ENCODE measurements around the gene PCDH15.

The PCDH15 gene

GRCh38 chr10:53903756-53904155 lies 897.3 kb downstream of the PCDH15 start:
- Histone ChIP-seq H3K4me1 (ENCODE audit: insufficient read depth, low read length) (no peaks in the 10 kb centered on the region), H3K4me2 (ENCODE audit: insufficient read depth, low read length) (no peak overlapping the region), H3K9me3 (ENCODE audit: insufficient read depth, low read length, severe bottlenecking) (no peaks in the 10 kb centered on the region), H3K27ac (ENCODE audit: low read length) (no peak overlapping the region), H3K27me3 (ENCODE audit: insufficient read depth, low read length, poor library complexity) (no peaks in the 10 kb centered on the region), H3K4me3 (ENCODE audit: low read depth in 1 of 2, low read length in 2 of 2) (no peak overlapping the region), H2AFZ (ENCODE audit: low read depth, low read length) (no peak overlapping the region), H4K20me1 (ENCODE audit: insufficient read depth, low read length) (no peaks in the 10 kb centered on the region), H3K79me2 (ENCODE audit: insufficient read depth, low read length) (no peaks in the 10 kb centered on the region), H3K9ac (ENCODE audit: low read depth, low read length) (no peak overlapping the region), H3K36me3 (ENCODE audit: insufficient read depth, low read length) (no peaks in the 10 kb centered on the region)
- DNase-seq (no peak), ATAC-seq (ENCODE audit: insufficient read depth, low read depth) (no peak)
- TF ChIP-seq EZH2 (IDR thresholded peaks at IDR 0.05; ENCODE audit: borderline replicate concordance, low read depth, low read length, severe bottlenecking) (no peak), CTCF (IDR thresholded peaks at IDR 0.05; ENCODE audit: borderline replicate concordance, extremely low read depth, low read length, poor library complexity, severe bottlenecking) (no peak)

- H4K20me1 ChIP-seq (ENCODE audit: insufficient read depth, low read length): no peaks in the 10 kb centered on the region
- no peaks in the 10 kb centered on the region for H3K27me3 ChIP-seq (ENCODE audit: insufficient read depth, low read length, poor library complexity)
- no peak overlapping the region for H3K9ac ChIP-seq (ENCODE audit: low read depth, low read length)
- TF ChIP-seq EZH2 (IDR thresholded peaks at IDR 0.05; ENCODE audit: borderline replicate concordance, low read depth, low read length, severe bottlenecking): no peak
- no peak for TF ChIP-seq CTCF (IDR thresholded peaks at IDR 0.05; ENCODE audit: borderline replicate concordance, extremely low read depth, low read length, poor library complexity, severe bottlenecking)
- DNase-seq (no peak), ATAC-seq (ENCODE audit: insufficient read depth, low read depth) (no peak)
- no peaks in the 10 kb centered on the region for H3K9me3 ChIP-seq (ENCODE audit: insufficient read depth, low read length, severe bottlenecking)
- no peak overlapping the region for H3K4me2 ChIP-seq (ENCODE audit: insufficient read depth, low read length)
- no peaks in the 10 kb centered on the region for H3K36me3 ChIP-seq (ENCODE audit: insufficient read depth, low read length)
- no peaks in the 10 kb centered on the region for H3K79me2 ChIP-seq (ENCODE audit: insufficient read depth, low read length)
- H3K4me3 ChIP-seq (ENCODE audit: low read depth in 1 of 2, low read length in 2 of 2): no peak overlapping the region
- H2AFZ ChIP-seq (ENCODE audit: low read depth, low read length): no peak overlapping the region
- H3K27ac ChIP-seq (ENCODE audit: low read length): no peak overlapping the region
- H3K4me1 ChIP-seq (ENCODE audit: insufficient read depth, low read length): no peaks in the 10 kb centered on the region
Measured at GRCh38 chr10:53899463-53900160, 901.4 kb downstream of the PCDH15 start.

- H3K27ac ChIP-seq (ENCODE audit: low read length): no peak overlapping the region
- ATAC-seq (ENCODE audit: insufficient read depth, low read depth): no peak
- no peaks in the 10 kb centered on the region for H3K36me3 ChIP-seq (ENCODE audit: insufficient read depth, low read length)
- no peak overlapping the region for H2AFZ ChIP-seq (ENCODE audit: low read depth, low read length)
- H3K9me3 ChIP-seq (ENCODE audit: insufficient read depth, low read length, severe bottlenecking): no peaks in the 10 kb centered on the region
- no peaks in the 10 kb centered on the region for H3K4me1 ChIP-seq (ENCODE audit: insufficient read depth, low read length)
- no peaks in the 10 kb centered on the region for H3K27me3 ChIP-seq (ENCODE audit: insufficient read depth, low read length, poor library complexity)
- no peak overlapping the region for H3K9ac ChIP-seq (ENCODE audit: low read depth, low read length)
- no peak for TF ChIP-seq EZH2 (IDR thresholded peaks at IDR 0.05; ENCODE audit: borderline replicate concordance, low read depth, low read length, severe bottlenecking)
- no peak for TF ChIP-seq CTCF (IDR thresholded peaks at IDR 0.05; ENCODE audit: borderline replicate concordance, extremely low read depth, low read length, poor library complexity, severe bottlenecking)
- H4K20me1 ChIP-seq (ENCODE audit: insufficient read depth, low read length): no peaks in the 10 kb centered on the region
- DNase-seq: no peak
- no peak overlapping the region for H3K4me3 ChIP-seq (ENCODE audit: low read depth in 1 of 2, low read length in 2 of 2)
- no peak overlapping the region for H3K4me2 ChIP-seq (ENCODE audit: insufficient read depth, low read length)
- H3K79me2 ChIP-seq (ENCODE audit: insufficient read depth, low read length): no peaks in the 10 kb centered on the region
Measured at GRCh38 chr10:53898532-53898931, 902.5 kb downstream of the PCDH15 start.

All from DND-41 (cell line).